PC-3 (cell line): ENCODE results near the gene ME1.

Experiments
- EZH2 ChIP-seq: fragments of 300-600 bp; sonication (generic); IDR thresholded peaks from one replicate; pipeline ENCODE4 v1.6.1; 2017; ENCODE audit warnings: antibody characterized with exemption, mild to moderate bottlenecking, low read length; ENCODE audit not compliant: unreplicated experiment
- EZH2phosphoT487 ChIP-seq: fragments of 300-600 bp; sonication (generic); IDR thresholded peaks from 2 replicates; pipeline ENCODE4 v1.6.1; 2018; ENCODE audit warnings: mild to moderate bottlenecking, antibody characterized with exemption, low read length, borderline replicate concordance
- TF ChIP-seq, protein P1 (sequence below): fragments of 300-600 bp; sonication (generic); conservative IDR thresholded peaks from 2 replicates; pipeline ENCODE4 v1.5.1; 2017; ENCODE audit warnings: antibody characterized with exemption, low read depth, mild to moderate bottlenecking, low read length

DNA sequence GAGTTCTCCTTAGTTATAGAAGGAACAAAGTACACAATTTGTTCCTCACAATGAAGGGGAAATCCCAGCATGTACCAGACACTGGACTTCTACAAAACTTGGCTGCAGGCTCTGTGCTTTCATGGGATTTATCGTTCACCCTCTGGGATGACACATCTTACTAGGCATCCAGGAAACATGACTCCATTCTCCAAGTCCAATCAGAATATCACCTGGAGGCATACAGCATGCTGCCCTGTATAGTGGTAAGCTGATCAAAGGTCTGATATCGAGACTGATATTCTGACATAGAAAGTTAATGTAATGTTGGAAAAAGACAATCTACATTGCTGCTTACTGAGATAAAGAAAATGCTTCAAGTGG lies 231.0 kb downstream of the ME1 start:
- TF ChIP-seq, protein P1, sequence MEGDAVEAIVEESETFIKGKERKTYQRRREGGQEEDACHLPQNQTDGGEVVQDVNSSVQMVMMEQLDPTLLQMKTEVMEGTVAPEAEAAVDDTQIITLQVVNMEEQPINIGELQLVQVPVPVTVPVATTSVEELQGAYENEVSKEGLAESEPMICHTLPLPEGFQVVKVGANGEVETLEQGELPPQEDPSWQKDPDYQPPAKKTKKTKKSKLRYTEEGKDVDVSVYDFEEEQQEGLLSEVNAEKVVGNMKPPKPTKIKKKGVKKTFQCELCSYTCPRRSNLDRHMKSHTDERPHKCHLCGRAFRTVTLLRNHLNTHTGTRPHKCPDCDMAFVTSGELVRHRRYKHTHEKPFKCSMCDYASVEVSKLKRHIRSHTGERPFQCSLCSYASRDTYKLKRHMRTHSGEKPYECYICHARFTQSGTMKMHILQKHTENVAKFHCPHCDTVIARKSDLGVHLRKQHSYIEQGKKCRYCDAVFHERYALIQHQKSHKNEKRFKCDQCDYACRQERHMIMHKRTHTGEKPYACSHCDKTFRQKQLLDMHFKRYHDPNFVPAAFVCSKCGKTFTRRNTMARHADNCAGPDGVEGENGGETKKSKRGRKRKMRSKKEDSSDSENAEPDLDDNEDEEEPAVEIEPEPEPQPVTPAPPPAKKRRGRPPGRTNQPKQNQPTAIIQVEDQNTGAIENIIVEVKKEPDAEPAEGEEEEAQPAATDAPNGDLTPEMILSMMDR: no peak
- TF ChIP-seq EZH2phosphoT487 (no peak), EZH2 (no peak)
